HT1080 (cell line): ENCODE data around the gene CDK5. TPM values are rescaled to one million over a fixed set of nuclear protein-coding genes. Genes with fewer than 3 reads are reported as not detected.
"Not testable (repeated sequence)": the region's sequence is repeated elsewhere in the genome, so short reads cannot be mapped to it uniquely, and the experiment has no call there.

Source experiments
- DNase-seq: peaks from one replicate; pipeline ENCODE4 v3.0.0-alpha.2; 2015; ENCODE audit warnings: low read depth
- total RNA-seq: library from RNA; depleted of rRNA; stranded (reverse); fragments of >200 nt; shearing (Covaris generic); gene quantifications from 2 replicates; pipeline ENCODE4 v1.2.3, GENCODE V29; 2014

The CDK5 gene
- total RNA-seq, 1 experiment from 2014 or later, result 67.8 TPM

- DNase-seq, result no peak
These were observed 1.2 kb upstream of the CDK5 start for GRCh38 chr7:151058781-151059366.

- DNase-seq, result peak; percentile 100
These were observed 488 bp upstream of the CDK5 start for GRCh38 chr7:151057989-151058780.

GRCh38 chr7:151056666-151057505 is 811 bp downstream of the CDK5 start:
- no peak for DNase-seq

GRCh38 chr7:151056283-151056665 is 1.4 kb downstream of the CDK5 start:
- no peak for DNase-seq

- DNase-seq, result no peak
These were observed 3.9 kb downstream of the CDK5 start for GRCh38 chr7:151053751-151054150.

- DNase-seq, result no peak
These were observed 4.6 kb downstream of the CDK5 start for GRCh38 chr7:151053096-151053495.

- DNase-seq, result no peak
These were observed 6.6 kb downstream of the CDK5 start for GRCh38 chr7:151051108-151051507.

GRCh38 chr7:151048911-151049463 is 8.7 kb downstream of the CDK5 start:
- no peak for DNase-seq

- no peak for DNase-seq
These were observed 9.5 kb downstream of the CDK5 start, which contains the start of gene ASIC3 for GRCh38 chr7:151047976-151048815. ASIC3 (plus strand) TSS chr7:151048531; CDS start chr7:151048886, 355 bp downstream.

- DNase-seq, result peak; percentile 34
These were observed 10.8 kb downstream of the CDK5 start for GRCh38 chr7:151046603-151047573.

GRCh38 chr7:151045967-151046366 is 11.7 kb downstream of the CDK5 start:
- DNase-seq, result no peak

- DNase-seq, result no peak
These were observed 12.4 kb downstream of the CDK5 start for GRCh38 chr7:151045262-151045661.

GRCh38 chr7:151043959-151044358 is 13.7 kb downstream of the CDK5 start:
- no peak for DNase-seq

- DNase-seq, result not testable (repeated sequence)
These were observed 14.2 kb downstream of the CDK5 start for GRCh38 chr7:151043449-151043848.

- no peak for DNase-seq
These were observed 16.9 kb downstream of the CDK5 start for GRCh38 chr7:151040616-151041375.

- no peak for DNase-seq
These were observed 17.7 kb downstream of the CDK5 start for GRCh38 chr7:151039850-151040548.

- DNase-seq, result peak; percentile 98
These were observed 18.5 kb downstream of the CDK5 start for GRCh38 chr7:151038951-151039849.
